Activated T-helper 1 cell treated with anti-CD3 and anti-CD28 coated beads, Interleukin-2, amount 50 U/mL, for 16 hours (primary cell): Measurements from ENCODE around the gene PPL.
A peak's percentile ranks its signal among the peaks of the same experiment; 100 is the strongest.
"Not testable (repeated sequence)": the region's sequence is repeated elsewhere in the genome, so short reads cannot be mapped to it uniquely, and the experiment has no call there.

Source experiments
- DNase-seq, 2 donors: peaks; one replicate each; pipeline ENCODE4 v3.0.0-alpha.2; 2020; ENCODE audit warnings: low read depth in 1 of 2, low spot score in 1 of 2

The PPL gene

GRCh38 chr16:4958510-4959438, 21.8 kb upstream of the PPL start:
- DNase-seq: no peak

- DNase-seq: peak; percentile 75 to 81
Observed at GRCh38 chr16:4957720-4958509, 21.0 kb upstream of the PPL start, which contains the start of gene SEC14L5. Gene SEC14L5, plus strand, starts transcription at chr16:4958330. Its CDS starts 994 bp downstream, at chr16:4959324.

GRCh38 chr16:4957420-4957719, 20.4 kb upstream of the PPL start:
- DNase-seq: no peak

- DNase-seq: no peak
Observed at GRCh38 chr16:4954714-4955113, 17.8 kb upstream of the PPL start.

- DNase-seq: not testable (repeated sequence)
Observed at GRCh38 chr16:4951583-4951982, 14.6 kb upstream of the PPL start.

GRCh38 chr16:4949986-4950385, 13.0 kb upstream of the PPL start:
- DNase-seq: no peak

- DNase-seq: no peak
Observed at GRCh38 chr16:4948903-4949766, 12.2 kb upstream of the PPL start.

GRCh38 chr16:4947722-4948503, 11.0 kb upstream of the PPL start:
- no peak for DNase-seq

- no peak for DNase-seq
Observed at GRCh38 chr16:4946917-4947316, 10.0 kb upstream of the PPL start.

- no peak for DNase-seq
Observed at GRCh38 chr16:4945560-4946502, 8.9 kb upstream of the PPL start.

- DNase-seq: no peak
Observed at GRCh38 chr16:4944333-4945281, 7.7 kb upstream of the PPL start.

GRCh38 chr16:4942481-4942880, 5.5 kb upstream of the PPL start:
- DNase-seq: no peak

GRCh38 chr16:4940719-4941118, 3.8 kb upstream of the PPL start:
- DNase-seq: no peak

- no peak for DNase-seq
Observed at GRCh38 chr16:4938683-4939030, 1.7 kb upstream of the PPL start.

GRCh38 chr16:4937782-4938682, 1.1 kb upstream of the PPL start:
- no peak for DNase-seq

- DNase-seq: no peak
Observed at GRCh38 chr16:4936181-4936990, 562 bp downstream of the PPL start.
